Measurements from ENCODE around the gene HHATL.

DNA sequence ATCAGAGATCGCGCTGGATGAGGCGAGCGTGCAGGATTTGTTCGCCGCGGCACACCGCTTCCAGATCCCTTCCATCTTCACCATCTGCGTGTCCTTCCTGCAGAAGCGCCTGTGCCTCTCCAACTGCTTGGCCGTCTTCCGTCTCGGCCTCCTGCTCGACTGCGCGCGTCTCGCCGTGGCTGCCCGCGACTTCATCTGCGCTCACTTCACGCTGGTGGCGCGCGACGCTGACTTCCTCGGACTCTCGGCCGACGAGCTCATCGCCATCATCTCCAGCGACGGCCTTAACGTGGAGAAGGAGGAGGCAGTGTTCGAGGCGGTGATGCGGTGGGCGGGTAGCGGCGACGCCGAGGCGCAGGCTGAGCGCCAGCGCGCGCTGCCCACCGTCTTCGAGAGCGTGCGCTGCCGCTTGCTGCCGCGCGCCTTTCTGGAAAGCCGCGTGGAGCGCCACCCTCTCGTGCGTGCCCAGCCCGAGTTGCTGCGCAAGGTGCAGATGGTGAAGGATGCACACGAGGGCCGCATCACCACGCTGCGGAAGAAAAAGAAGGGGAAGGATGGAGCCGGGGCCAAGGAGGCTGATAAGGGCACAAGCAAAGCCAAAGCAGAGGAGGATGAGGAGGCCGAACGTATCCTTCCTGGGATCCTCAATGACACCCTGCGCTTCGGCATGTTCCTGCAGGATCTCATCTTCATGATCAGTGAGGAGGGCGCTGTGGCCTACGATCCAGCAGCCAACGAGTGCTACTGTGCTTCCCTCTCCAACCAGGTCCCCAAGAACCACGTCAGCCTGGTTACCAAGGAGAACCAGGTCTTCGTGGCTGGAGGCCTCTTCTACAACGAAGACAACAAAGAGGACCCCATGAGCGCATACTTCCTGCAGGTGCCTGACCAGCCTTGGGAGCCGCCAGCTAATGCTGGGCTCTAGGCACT is 16.4 kb downstream of the HHATL start:
- TF ChIP-seq, protein P1, sequence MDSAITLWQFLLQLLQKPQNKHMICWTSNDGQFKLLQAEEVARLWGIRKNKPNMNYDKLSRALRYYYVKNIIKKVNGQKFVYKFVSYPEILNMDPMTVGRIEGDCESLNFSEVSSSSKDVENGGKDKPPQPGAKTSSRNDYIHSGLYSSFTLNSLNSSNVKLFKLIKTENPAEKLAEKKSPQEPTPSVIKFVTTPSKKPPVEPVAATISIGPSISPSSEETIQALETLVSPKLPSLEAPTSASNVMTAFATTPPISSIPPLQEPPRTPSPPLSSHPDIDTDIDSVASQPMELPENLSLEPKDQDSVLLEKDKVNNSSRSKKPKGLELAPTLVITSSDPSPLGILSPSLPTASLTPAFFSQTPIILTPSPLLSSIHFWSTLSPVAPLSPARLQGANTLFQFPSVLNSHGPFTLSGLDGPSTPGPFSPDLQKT (IDR thresholded peaks at IDR 0.05; ENCODE audit: borderline replicate concordance, low read depth, low read length): no peak
- TF ChIP-seq, protein P2, sequence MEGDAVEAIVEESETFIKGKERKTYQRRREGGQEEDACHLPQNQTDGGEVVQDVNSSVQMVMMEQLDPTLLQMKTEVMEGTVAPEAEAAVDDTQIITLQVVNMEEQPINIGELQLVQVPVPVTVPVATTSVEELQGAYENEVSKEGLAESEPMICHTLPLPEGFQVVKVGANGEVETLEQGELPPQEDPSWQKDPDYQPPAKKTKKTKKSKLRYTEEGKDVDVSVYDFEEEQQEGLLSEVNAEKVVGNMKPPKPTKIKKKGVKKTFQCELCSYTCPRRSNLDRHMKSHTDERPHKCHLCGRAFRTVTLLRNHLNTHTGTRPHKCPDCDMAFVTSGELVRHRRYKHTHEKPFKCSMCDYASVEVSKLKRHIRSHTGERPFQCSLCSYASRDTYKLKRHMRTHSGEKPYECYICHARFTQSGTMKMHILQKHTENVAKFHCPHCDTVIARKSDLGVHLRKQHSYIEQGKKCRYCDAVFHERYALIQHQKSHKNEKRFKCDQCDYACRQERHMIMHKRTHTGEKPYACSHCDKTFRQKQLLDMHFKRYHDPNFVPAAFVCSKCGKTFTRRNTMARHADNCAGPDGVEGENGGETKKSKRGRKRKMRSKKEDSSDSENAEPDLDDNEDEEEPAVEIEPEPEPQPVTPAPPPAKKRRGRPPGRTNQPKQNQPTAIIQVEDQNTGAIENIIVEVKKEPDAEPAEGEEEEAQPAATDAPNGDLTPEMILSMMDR (tag by site-specific recombination; IDR thresholded peaks at IDR 0.05): no peak
- TF ChIP-seq ZNF274 (IDR thresholded peaks at IDR 0.05; ENCODE audit: low read length) (no peak), ZNF274 (tag by site-specific recombination; IDR thresholded peaks at IDR 0.05; ENCODE audit: borderline replicate concordance) (no peak), ZNF10 (tag by site-specific recombination; IDR thresholded peaks at IDR 0.05) (no peak)
- TF ChIP-seq, protein P3, sequence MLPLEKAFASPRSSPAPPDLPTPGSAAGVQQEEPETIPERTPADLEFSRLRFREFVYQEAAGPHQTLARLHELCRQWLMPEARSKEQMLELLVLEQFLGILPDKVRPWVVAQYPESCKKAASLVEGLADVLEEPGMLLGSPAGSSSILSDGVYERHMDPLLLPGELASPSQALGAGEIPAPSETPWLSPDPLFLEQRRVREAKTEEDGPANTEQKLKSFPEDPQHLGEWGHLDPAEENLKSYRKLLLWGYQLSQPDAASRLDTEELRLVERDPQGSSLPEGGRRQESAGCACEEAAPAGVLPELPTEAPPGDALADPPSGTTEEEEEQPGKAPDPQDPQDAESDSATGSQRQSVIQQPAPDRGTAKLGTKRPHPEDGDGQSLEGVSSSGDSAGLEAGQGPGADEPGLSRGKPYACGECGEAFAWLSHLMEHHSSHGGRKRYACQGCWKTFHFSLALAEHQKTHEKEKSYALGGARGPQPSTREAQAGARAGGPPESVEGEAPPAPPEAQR (tag by site-specific recombination; IDR thresholded peaks at IDR 0.05): no peak
